Adrenal gland (tissue), 5 donors: ENCODE data around the gene NSMCE1.

Experiments used
- POLR2A ChIP-seq, 2 donors: fragments of 450-650 bp; IDR thresholded peaks; one replicate each; pipeline ENCODE4 v1.6.1; 2017; ENCODE audit warnings: antibody characterized with exemption in 2 of 2, mild to moderate bottlenecking in 2 of 2, moderate library complexity in 1 of 2
- TF ChIP-seq, protein P1 (sequence below), 6 experiments: fragments of 450-650 bp in 4 of 6; fragments of 200-600 bp in 2 of 6; sonication (generic) in 1 of 6; IDR thresholded peaks; 1 replicate in 5 of 6; 2 replicates in 1 of 6; pipeline versions ENCODE4 v1.5.1 to v1.8.0; 2016 to 2021; ENCODE audit warnings: antibody characterized with exemption in 6 of 6, mild to moderate bottlenecking in 2 of 6, moderate library complexity in 1 of 6
- donor health status: DM: no; HTN: no; CAD: no.

DNA sequence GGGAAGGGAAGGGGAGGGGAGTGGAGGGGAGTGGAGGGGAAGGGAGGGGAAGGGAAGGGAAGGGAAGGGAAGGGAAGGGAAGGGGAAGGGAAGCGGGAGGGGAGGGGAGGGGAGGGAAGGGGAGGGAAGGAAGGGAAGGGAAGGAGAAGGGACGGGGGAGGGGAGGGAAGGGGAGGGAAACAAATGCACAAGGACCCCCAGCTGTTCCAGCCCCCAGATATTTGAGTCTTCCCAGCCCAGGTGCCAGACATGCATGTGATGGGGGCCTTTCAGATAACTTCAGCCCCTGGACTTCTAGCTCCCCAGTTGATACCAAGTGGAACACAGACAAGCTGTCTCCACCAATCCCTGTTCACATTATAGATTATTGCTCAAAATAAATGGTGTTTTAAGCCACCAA, 79.9 kb downstream of the NSMCE1 start:
- TF ChIP-seq, protein P1, sequence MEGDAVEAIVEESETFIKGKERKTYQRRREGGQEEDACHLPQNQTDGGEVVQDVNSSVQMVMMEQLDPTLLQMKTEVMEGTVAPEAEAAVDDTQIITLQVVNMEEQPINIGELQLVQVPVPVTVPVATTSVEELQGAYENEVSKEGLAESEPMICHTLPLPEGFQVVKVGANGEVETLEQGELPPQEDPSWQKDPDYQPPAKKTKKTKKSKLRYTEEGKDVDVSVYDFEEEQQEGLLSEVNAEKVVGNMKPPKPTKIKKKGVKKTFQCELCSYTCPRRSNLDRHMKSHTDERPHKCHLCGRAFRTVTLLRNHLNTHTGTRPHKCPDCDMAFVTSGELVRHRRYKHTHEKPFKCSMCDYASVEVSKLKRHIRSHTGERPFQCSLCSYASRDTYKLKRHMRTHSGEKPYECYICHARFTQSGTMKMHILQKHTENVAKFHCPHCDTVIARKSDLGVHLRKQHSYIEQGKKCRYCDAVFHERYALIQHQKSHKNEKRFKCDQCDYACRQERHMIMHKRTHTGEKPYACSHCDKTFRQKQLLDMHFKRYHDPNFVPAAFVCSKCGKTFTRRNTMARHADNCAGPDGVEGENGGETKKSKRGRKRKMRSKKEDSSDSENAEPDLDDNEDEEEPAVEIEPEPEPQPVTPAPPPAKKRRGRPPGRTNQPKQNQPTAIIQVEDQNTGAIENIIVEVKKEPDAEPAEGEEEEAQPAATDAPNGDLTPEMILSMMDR (IDR thresholded peaks at IDR 0.05), result no peak
- TF ChIP-seq POLR2A (IDR thresholded peaks at IDR 0.05), result no peak
